HG03571 (cell line): ENCODE data around the gene GALNT7.
"Not testable (repeated sequence)": the region's sequence is repeated elsewhere in the genome, so short reads cannot be mapped to it uniquely, and the experiment has no call there.

Source experiments
- ATAC-seq: cut with Tn5 transposase; IDR thresholded peaks from one replicate; pipeline ENCODE4 v1.9.1; 2021; ENCODE audit not compliant: unreplicated experiment

Gene GALNT7

DNA sequence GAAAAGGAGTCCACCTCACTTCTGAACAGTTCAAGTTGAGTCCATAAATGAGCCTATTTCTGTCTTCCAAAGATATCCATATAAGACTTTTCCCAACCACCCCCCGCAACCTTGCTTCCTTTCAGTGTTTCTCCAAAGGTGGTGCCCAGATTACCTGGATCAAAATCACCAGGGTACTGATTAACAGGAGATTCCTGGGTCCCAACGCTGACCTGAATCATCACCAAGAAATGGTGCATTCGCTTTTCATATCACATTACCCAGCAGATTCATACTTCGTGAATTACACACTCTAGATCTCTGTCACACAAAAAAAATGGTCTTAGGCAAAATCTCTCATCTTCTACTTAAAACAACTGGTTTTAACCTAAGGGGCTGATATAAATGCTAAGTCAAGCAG, 2.1 kb upstream of the GALNT7 start:
- ATAC-seq = no peak

DNA sequence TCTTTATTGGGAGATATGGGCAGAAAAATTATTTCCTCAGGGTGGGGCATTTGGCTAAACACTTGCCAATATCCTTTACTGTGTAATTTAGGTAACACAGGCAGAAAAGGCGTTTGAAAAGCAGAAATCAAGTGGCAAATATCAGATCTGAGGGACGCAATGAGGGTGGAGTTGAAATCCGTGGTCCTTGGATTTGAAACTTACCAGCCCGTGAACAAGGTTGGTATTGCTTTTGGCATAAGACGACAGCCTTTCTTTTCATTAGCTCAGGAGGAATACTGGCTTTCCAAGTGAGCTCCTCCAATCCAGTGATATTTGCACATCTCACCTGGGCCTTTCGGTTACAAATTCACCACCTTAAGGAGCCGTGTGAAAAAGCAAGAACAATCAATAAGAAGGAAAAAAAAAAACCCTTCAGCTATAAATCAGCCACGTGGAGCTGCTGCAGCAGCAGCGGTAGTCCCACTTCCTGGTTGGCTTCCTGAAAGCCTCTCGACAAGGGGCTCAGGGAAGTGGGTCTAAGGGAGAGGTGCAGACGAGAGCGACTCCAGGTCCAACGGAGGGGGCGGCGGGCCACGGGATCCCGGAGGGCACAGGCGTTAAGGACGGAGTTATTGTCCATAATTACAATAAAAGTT, 734 bp upstream of the GALNT7 start:
- ATAC-seq = peak; percentile 18

GRCh38 chr4:173169178-173169427, 492 bp downstream of the GALNT7 start:
- no peak for ATAC-seq

DNA sequence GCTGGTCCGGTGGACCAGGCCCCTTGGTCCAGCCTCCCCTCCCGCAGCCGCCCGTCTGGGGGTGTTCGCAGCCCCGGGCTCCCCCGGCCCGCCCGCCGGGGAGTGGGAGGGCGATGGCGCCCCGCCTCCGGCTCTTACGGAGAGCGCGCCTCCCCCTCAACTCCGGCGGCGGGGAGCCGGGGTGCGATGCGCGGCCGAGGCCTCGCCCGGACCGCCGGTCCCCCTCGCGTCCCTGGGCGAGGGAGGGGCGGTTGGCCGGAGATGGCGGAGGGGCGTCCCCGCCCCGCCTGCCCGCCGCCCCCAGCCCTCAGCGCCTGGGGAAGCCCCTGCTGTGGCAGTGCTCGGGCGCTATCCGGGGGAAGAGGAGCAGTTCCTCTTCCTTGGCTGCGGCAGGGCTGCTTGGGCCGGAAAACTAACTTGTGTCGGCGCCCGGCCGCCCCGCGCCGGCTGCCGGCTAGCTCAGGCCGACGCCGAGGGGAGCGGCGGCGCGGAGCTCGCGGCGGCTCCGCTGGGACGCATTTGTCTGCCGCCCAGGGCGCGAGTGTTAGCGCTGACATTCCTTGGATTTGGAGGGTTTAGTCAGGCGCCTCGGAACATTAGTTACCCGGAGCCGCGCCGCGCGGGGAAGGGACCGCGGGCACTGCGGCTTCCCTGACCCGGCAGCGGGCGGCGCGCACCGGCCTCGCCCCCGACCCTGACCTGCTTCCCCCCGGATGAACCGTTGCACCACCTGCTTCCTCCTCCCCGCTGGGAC, 994 bp downstream of the GALNT7 start:
- ATAC-seq = peak; percentile 55

GRCh38 chr4:173170182-173170778, 1.7 kb downstream of the GALNT7 start:
- no peak for ATAC-seq

DNA sequence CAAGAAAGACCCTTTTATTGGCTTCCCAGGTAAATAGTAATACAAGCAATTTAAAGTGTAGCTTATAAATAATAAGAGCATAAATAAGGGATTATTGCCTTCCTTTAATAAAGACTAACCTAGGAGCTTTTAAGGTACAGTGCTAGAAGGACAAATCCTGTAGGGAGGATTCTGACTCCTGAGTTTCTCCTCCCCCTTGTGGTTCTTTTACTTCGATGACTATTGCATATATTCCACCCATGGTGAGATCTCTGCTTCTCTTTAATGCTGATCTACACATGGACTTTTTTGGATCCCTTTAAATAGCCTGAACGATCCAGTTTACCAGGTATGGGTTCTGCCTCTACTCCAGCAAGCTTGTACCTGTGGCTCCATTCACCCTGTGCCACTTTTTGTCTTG, 2.5 kb downstream of the GALNT7 start:
- no peak for ATAC-seq

GRCh38 chr4:173171987-173172386, 3.4 kb downstream of the GALNT7 start:
- no peak for ATAC-seq

GRCh38 chr4:173174184-173174583, 5.6 kb downstream of the GALNT7 start:
- no peak for ATAC-seq

- ATAC-seq = no peak
Measured at GRCh38 chr4:173174594-173175012, 6.0 kb downstream of the GALNT7 start.

GRCh38 chr4:173176010-173176409, 7.4 kb downstream of the GALNT7 start:
- no peak for ATAC-seq

GRCh38 chr4:173177232-173177631, 8.6 kb downstream of the GALNT7 start:
- no peak for ATAC-seq

GRCh38 chr4:173178144-173178543, 9.5 kb downstream of the GALNT7 start:
- no peak for ATAC-seq

GRCh38 chr4:173181848-173182247, 13.2 kb downstream of the GALNT7 start:
- peak; percentile 55 for ATAC-seq

GRCh38 chr4:173182403-173182802, 13.8 kb downstream of the GALNT7 start:
- ATAC-seq = no peak

- ATAC-seq = not testable (repeated sequence)
Measured at GRCh38 chr4:173183659-173184247, 15.1 kb downstream of the GALNT7 start.

DNA sequence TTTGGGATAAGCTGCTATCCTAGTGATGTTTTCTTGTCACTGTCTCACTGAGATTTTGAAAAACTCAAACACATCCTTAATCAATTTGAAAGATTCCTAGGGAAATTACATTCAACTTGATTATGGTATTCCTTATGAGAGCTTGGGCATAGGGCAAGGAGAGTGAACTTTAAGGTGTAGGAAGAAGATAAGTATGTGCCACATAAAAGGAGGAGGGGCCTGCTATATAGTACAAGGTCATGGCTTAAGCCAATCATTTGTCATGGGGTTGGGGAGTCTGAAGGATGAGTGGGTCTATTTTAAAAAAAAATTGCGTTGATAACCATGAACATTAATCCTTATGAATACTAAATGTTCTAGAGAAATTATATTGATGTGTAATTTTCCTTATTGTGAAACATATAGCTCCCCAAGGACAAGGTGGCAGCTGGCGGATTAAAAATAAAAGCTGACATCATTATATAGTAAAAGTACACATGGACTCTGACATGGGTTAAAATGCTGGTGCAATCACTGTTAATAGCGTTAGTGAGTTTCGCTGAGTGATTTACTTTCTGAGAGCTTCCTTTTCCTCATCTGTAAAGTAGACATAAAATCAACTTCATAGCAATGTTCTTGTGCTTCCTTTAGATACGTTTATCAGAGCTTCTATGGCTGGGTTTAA, 17.4 kb downstream of the GALNT7 start:
- peak; percentile 43 for ATAC-seq

GRCh38 chr4:173187732-173188131, 19.1 kb downstream of the GALNT7 start:
- no peak for ATAC-seq

- no peak for ATAC-seq
Measured at GRCh38 chr4:173188648-173189047, 20.0 kb downstream of the GALNT7 start.

- ATAC-seq = no peak
Measured at GRCh38 chr4:173189117-173189693, 20.6 kb downstream of the GALNT7 start.

GRCh38 chr4:173191623-173192041, 23.0 kb downstream of the GALNT7 start:
- no peak for ATAC-seq
